PC-9 (cell line): ENCODE results near the gene IFI44L.

Experiments
- CTCF ChIP-seq: fragments of 200-600 bp; sonication (generic); conservative IDR thresholded peaks from 2 replicates; pipeline ENCODE4 v1.6.1; 2017; ENCODE audit warnings: mixed run types, antibody characterized with exemption, mild to moderate bottlenecking, moderate library complexity
- EZH2 ChIP-seq: fragments of 200-600 bp; sonication (generic); IDR thresholded peaks from 2 replicates; pipeline ENCODE4 v1.8.0; 2017; ENCODE audit warnings: antibody characterized with exemption, low read depth

GRCh38 chr1:78683079-78683478 is 62.8 kb downstream of the IFI44L start:
- TF ChIP-seq CTCF: no peak
- no peak for TF ChIP-seq EZH2
